Measurements from ENCODE around the gene MYL12B.

DNA sequence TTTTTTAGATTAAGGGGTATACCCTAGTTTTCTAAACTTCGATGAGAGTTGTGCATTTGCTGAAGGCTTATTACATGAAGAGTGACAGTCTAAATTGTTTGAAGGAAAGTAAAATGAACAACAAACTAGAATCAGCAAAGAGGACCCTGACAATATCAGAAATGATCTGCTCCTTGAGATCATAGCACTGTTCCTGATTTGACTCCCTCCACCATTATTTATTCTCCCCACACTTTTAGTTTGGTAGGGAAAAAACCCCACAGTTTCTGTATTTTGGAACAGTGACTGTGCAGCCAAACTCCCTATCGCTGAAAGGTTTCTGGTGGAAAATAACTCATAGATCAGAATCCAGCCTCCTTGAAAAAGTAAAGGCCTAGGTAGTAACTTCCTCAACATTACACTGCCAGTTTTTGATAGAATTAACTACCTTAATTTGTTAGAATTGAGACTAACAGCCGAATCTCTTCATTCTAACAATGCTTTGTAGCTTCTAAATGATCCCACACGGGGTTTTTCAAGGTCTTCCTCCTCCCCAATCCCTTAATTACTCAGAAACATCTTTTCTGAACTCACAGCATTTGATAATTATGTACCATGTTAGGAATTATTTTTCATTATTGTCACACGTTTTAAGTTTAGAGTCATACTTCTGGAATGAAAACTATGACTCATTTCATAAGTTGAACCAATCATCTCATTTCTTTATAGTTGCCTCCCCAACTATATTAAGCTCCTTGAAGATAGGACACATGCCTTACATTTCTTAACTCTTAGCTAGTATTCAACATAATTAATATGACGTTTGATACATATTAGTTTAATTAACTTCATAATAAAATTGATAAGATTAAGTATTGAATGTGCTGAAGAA is 11.5 kb upstream of the MYL12B start:
- TF ChIP-seq POLR2A (IDR thresholded peaks at IDR 0.05), result no peak
- TF ChIP-seq, protein P1, sequence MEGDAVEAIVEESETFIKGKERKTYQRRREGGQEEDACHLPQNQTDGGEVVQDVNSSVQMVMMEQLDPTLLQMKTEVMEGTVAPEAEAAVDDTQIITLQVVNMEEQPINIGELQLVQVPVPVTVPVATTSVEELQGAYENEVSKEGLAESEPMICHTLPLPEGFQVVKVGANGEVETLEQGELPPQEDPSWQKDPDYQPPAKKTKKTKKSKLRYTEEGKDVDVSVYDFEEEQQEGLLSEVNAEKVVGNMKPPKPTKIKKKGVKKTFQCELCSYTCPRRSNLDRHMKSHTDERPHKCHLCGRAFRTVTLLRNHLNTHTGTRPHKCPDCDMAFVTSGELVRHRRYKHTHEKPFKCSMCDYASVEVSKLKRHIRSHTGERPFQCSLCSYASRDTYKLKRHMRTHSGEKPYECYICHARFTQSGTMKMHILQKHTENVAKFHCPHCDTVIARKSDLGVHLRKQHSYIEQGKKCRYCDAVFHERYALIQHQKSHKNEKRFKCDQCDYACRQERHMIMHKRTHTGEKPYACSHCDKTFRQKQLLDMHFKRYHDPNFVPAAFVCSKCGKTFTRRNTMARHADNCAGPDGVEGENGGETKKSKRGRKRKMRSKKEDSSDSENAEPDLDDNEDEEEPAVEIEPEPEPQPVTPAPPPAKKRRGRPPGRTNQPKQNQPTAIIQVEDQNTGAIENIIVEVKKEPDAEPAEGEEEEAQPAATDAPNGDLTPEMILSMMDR (IDR thresholded peaks at IDR 0.05), result no peak
